Measurements from ENCODE around the gene ADGRV1.

- TF ChIP-seq CTCF (IDR thresholded peaks at IDR 0.05; ENCODE audit: low read depth, low read length, poor library complexity, severe bottlenecking), result no peak
- TF ChIP-seq EZH2phosphoT487 (IDR thresholded peaks at IDR 0.05; ENCODE audit: borderline replicate concordance, low read length), result no peak
Observed at GRCh38 chr5:90949469-90950358, 391.1 kb downstream of the ADGRV1 start.

Data from DOHH2 (cell line).